ENCODE data around the gene KCTD13. TPM values are rescaled to one million over a fixed set of nuclear protein-coding genes. Genes with fewer than 3 reads are reported as not detected.

Gene KCTD13
- total and polyA plus RNA-seq, 10 of the 15 experiments (the other 5 are each of a cell fraction or from before 2014, with no cell fraction given), result 3.3 to 29.2 (median 12.5) TPM

GRCh38 chr16:29925781-29926710 is at the start of gene KCTD13 (continued):
- TF ChIP-seq EP300 (IDR thresholded peaks at IDR 0.05; ENCODE audit: borderline replicate concordance in 1 of 2, control insufficient read depth in 1 of 2, low read depth in 2 of 2, low read length in 2 of 2) (no peak), HSF1 (IDR thresholded peaks at IDR 0.05; ENCODE audit: low read depth, low read length) (no peak), WRNIP1 (IDR thresholded peaks at IDR 0.05; ENCODE audit: borderline replicate concordance, low read depth, low read length) (no peak), ESRRA (IDR thresholded peaks at IDR 0.05; ENCODE audit: low read length) (no peak), BHLHE40 (IDR thresholded peaks at IDR 0.05; ENCODE audit: borderline replicate concordance in 1 of 2, low read depth in 2 of 2, low read length in 1 of 2) (peak in 1 of 2 experiments; percentile 71; a peak in 2 of 4 replicates), SREBF1 (IDR thresholded peaks at IDR 0.05; ENCODE audit: low read length) (no peak), SMAD5 (IDR thresholded peaks at IDR 0.05; ENCODE audit: low read depth) (peak; percentile 83), HCFC1 (IDR thresholded peaks at IDR 0.05; ENCODE audit: low read length) (peak; percentile 10; the same call in 1 of the 2 replicates), CHD1 (IDR thresholded peaks at IDR 0.05; ENCODE audit: low read depth, low read length) (no peak), MLLT1 (IDR thresholded peaks at IDR 0.05) (peak; percentile 55; the same call in 1 of the 2 replicates), ZNF592 (IDR thresholded peaks at IDR 0.05) (no peak), BCL3 (IDR thresholded peaks at IDR 0.05; ENCODE audit: borderline replicate concordance, insufficient read depth, low read depth, low read length, poor library complexity, severe bottlenecking) (no peak), HDAC6 (IDR thresholded peaks at IDR 0.05; ENCODE audit: unreplicated experiment) (no peak), ZNF24 (IDR thresholded peaks at IDR 0.05) (no peak), ATF3 (IDR thresholded peaks at IDR 0.05; ENCODE audit: borderline replicate concordance, extremely low read depth, low read depth, low read length) (no peak), BCL11A (IDR thresholded peaks at IDR 0.05; ENCODE audit: low read depth, low read length) (no peak)

Measured in GM12878 (cell line).